CD14-positive monocyte (primary cell): ENCODE results near the gene ZBTB7C. TPM values are rescaled to one million over a fixed set of nuclear protein-coding genes. Genes with fewer than 3 reads are reported as not detected.

Experiments used
- DNase-seq, 3 donors: peaks; one replicate each; pipeline ENCODE4 v3.0.0-alpha.2; 2011 to 2022
- H2AFZ ChIP-seq: 2 replicates; pipeline ENCODE4 v1.6.0; 2012; ENCODE audit warnings: mild to moderate bottlenecking, low read depth, low read length, inconsistent platforms; ENCODE audit not compliant: insufficient read depth, poor library complexity, severe bottlenecking
- H3K27ac ChIP-seq, 2 donors: 1 replicate in 1 of 2; 2 replicates in 1 of 2; pipeline ENCODE4 v1.5.1; 2012 to 2013; ENCODE audit warnings: low read length in 2 of 2, control low read depth in 1 of 2, inconsistent platforms in 1 of 2, low read depth in 1 of 2, mild to moderate bottlenecking in 1 of 2
- H3K27me3 ChIP-seq, 2 donors: one replicate each; pipeline versions ENCODE4 v1.6.0 to v1.6.1; 2011 to 2013; ENCODE audit warnings: low read length in 2 of 2; ENCODE audit not compliant: control insufficient read depth in 2 of 2, insufficient read depth in 2 of 2
- H3K36me3 ChIP-seq, 2 donors: replicated peaks in 1 of 2; 1 replicate in 1 of 2; 2 replicates in 1 of 2; pipeline versions ENCODE4 v1.5.1 to v1.6.1; 2012 to 2013; ENCODE audit warnings: low read length in 2 of 2, control low read depth in 1 of 2, inconsistent platforms in 1 of 2, mild to moderate bottlenecking in 1 of 2; ENCODE audit not compliant: insufficient read depth in 2 of 2, control insufficient read depth in 1 of 2
- H3K4me1 ChIP-seq, 2 donors: 1 replicate in 1 of 2; 2 replicates in 1 of 2; pipeline versions ENCODE4 v1.5.1 to v1.6.1; 2012 to 2013; ENCODE audit warnings: low read length in 2 of 2, control low read depth in 1 of 2, inconsistent platforms in 1 of 2, mild to moderate bottlenecking in 1 of 2, moderate library complexity in 1 of 2; ENCODE audit not compliant: insufficient read depth in 2 of 2, control insufficient read depth in 1 of 2
- H3K4me2 ChIP-seq: replicated peaks from 2 replicates; pipeline ENCODE3; 2012; ENCODE audit warnings: low read length, moderate library complexity, mild to moderate bottlenecking; ENCODE audit not compliant: poor library complexity, severe bottlenecking; ENCODE audit errors: extremely low read depth
- H3K4me3 ChIP-seq, 3 experiments: fragments of 200-600 bp in 1 of 3; sonication (generic) in 1 of 3; replicated peaks in 1 of 3; 1 replicate in 2 of 3; 2 replicates in 1 of 3; pipeline ENCODE4 v1.5.1; 2011 to 2013; ENCODE audit warnings: low read length in 3 of 3, mild to moderate bottlenecking in 3 of 3, control low read depth in 2 of 3, low read depth in 2 of 3, inconsistent platforms in 1 of 3, moderate library complexity in 1 of 3
- H3K79me2 ChIP-seq: 2 replicates; pipeline ENCODE4 v1.6.0; 2012; ENCODE audit warnings: mild to moderate bottlenecking, control low read depth, inconsistent platforms, low read length, moderate library complexity; ENCODE audit not compliant: insufficient read depth
- H3K9ac ChIP-seq: 2 replicates; pipeline ENCODE4 v1.6.0; 2017; ENCODE audit warnings: low read length, mild to moderate bottlenecking; ENCODE audit not compliant: insufficient read depth, poor library complexity, severe bottlenecking
- H3K9me3 ChIP-seq, 2 donors: replicated peaks in 1 of 2; 1 replicate in 1 of 2; 2 replicates in 1 of 2; pipeline versions ENCODE4 v1.5.1 to v1.6.1; 2012 to 2013; ENCODE audit warnings: low read length in 2 of 2, control low read depth in 1 of 2; ENCODE audit not compliant: control insufficient read depth in 1 of 2, insufficient read depth in 1 of 2
- H4K20me1 ChIP-seq: 2 replicates; pipeline ENCODE4 v1.6.0; 2012; ENCODE audit warnings: mild to moderate bottlenecking, low read length, control low read depth, moderate library complexity; ENCODE audit not compliant: insufficient read depth
- H3K27ac Mint-ChIP-seq, 7 donors: one replicate each; pipeline ENCODE4 v1.8.0; 2020; ENCODE audit warnings: mild to moderate bottlenecking in 7 of 7, mixed read lengths in 7 of 7, moderate library complexity in 6 of 7, inconsistent platforms in 2 of 7
- H3K27me3 Mint-ChIP-seq, 3 donors: one replicate each; pipeline ENCODE4 v1.8.0; 2021 to 2022; ENCODE audit warnings: low read depth in 3 of 3, mild to moderate bottlenecking in 3 of 3, mixed read lengths in 3 of 3, moderate library complexity in 3 of 3, inconsistent platforms in 1 of 3
- H3K36me3 Mint-ChIP-seq, 2 donors: one replicate each; pipeline ENCODE4 v1.8.0; 2020; ENCODE audit warnings: mixed read lengths in 2 of 2, inconsistent platforms in 1 of 2, mild to moderate bottlenecking in 1 of 2
- H3K4me1 Mint-ChIP-seq: one replicate; pipeline ENCODE4 v1.8.0; 2020; ENCODE audit warnings: mild to moderate bottlenecking, mixed read lengths
- H3K4me3 Mint-ChIP-seq, 2 donors: one replicate each; pipeline ENCODE4 v1.8.0; 2020; ENCODE audit warnings: mild to moderate bottlenecking in 2 of 2, mixed read lengths in 2 of 2, moderate library complexity in 1 of 2
- H3K9me3 Mint-ChIP-seq, 7 donors: one replicate each; pipeline ENCODE4 v1.8.0; 2020 to 2022; ENCODE audit warnings: mixed read lengths in 7 of 7, mild to moderate bottlenecking in 6 of 7, moderate library complexity in 6 of 7, inconsistent platforms in 2 of 7
- CTCF ChIP-seq: fragments of 200-600 bp; IDR thresholded peaks from one replicate; pipeline ENCODE4 v1.8.0; 2022; ENCODE audit warnings: antibody characterized with exemption, mild to moderate bottlenecking
- WGBS: methylation state at CpG from one replicate; pipeline ENCODE4 v1.1.5; 2013; ENCODE audit warnings: missing lambda C conversion rate; ENCODE audit not compliant: insufficient coverage; 5-methylcytosine and 5-hydroxymethylcytosine counted together
- intact Hi-C, 2 donors: fragments of 100-400 bp; cut with micrococcal nuclease; formaldehyde crosslinking; loops; one replicate each; pipeline versions ENCODE4 v1.15.0 to v1.15.1; 2023
- polyA plus RNA-seq, 3 donors: library from polyadenylated mRNA; depleted of rRNA in 1 of 3; unstranded in 2 of 3; stranded (reverse) in 1 of 3; fragments of 300-500 nt in 2 of 3; fragments of >200 nt in 1 of 3; fragmentation: Illumina TruSeq in 2 of 3; gene quantifications; 1 replicate in 2 of 3; 2 replicates in 1 of 3; pipeline ENCODE4 v1.2.3, GENCODE V29; 2012 to 2021

The ZBTB7C gene
- polyA plus RNA-seq, 3 donors = 0.03 to 0.09 TPM; not detected in 1

DNA sequence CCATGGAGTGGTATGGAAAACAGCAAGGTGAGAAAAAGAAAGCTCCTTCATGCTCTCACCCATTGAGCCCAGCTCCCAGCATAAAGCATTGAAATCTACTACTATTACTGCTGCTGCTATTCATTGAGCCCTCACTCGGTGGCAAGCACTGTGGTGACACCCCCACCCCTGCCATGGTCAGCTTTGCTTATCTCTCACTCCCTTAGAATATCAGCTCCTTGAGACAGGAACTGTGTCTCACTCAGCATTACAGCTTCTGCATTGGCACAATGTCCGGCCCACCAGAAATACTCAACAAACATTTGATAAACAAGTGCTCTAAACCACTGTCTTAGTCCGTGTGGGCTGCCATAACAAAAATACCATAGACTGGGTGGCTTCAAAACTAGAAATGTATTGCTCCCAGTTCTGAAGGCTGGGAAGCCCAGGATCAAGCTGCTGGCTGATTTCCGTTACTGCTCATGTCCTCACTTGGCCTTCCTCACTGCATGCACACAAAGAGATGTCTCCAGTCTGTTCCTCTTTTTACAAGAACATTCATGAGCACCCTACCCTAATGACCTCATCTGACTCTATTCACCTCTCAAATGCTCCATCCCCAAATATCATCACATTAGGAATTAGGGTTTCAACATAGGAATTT, 116.3 kb downstream of the ZBTB7C start:
- Histone ChIP-seq H2AFZ (peak overlapping the region; percentile 46), H3K4me3 (no peak overlapping the region), H3K9ac (no peak overlapping the region), H3K9me3 (no peaks in the 10 kb centered on the region), H3K4me1 (peaks cover 5 to 9% of the 10 kb centered on the region in 2 donors), H3K36me3 (no peaks in the 10 kb centered on the region), H3K79me2 (no peaks in the 10 kb centered on the region), H4K20me1 (no peaks in the 10 kb centered on the region), H3K27me3 (no peaks in the 10 kb centered on the region), H3K27ac (no peak overlapping the region), H3K4me2 (no peak overlapping the region)
- Mint-ChIP-seq H3K4me3 (no peak overlapping the region), H3K4me1 (peaks cover 14% of the 10 kb centered on the region), H3K9me3 (peaks cover 0 to 3% (median 0%) of the 10 kb centered on the region in 7 donors), H3K27ac (peak overlapping the region in 4 of 7 donors; percentile 14 to 53 (median 46)), H3K27me3 (peaks cover 4% of the 10 kb centered on the region in 3 donors), H3K36me3 (no peaks in the 10 kb centered on the region)
- WGBS = 40% methylated on average over 4 of the region's 4 CpGs
- intact Hi-C loops = no loop called here
- no peak for TF ChIP-seq CTCF
- peak in 2 of 3 donors; percentile 30 to 35 for DNase-seq

DNA sequence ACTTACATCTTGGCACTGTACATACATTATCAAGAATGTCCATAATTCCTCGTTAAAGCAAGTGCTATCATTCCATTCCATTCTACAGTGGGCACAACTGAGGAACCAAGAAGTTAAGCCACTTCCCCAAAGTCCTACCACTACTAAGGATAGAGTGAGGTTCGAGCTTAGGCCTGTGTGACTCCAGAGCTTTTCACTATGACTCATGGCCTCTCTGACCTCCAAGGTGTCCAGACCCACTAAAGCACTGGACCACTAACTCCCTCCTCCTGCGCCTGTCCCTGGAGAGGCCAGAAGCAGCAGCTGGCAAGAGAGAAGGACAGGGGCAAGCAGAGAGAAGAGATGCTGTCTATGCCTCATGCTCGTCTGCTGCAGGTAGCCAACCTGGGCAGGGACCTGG, 117.0 kb downstream of the ZBTB7C start:
- Histone ChIP-seq H3K9ac (no peak overlapping the region), H3K4me1 (peaks cover 5 to 9% of the 10 kb centered on the region in 2 donors), H4K20me1 (no peaks in the 10 kb centered on the region), H3K36me3 (no peaks in the 10 kb centered on the region), H3K27ac (no peak overlapping the region), H3K27me3 (no peaks in the 10 kb centered on the region), H3K4me3 (no peak overlapping the region), H3K79me2 (no peaks in the 10 kb centered on the region), H3K9me3 (no peaks in the 10 kb centered on the region), H3K4me2 (no peak overlapping the region), H2AFZ (no peak overlapping the region)
- no peak overlapping the region for H3K4me3 Mint-ChIP-seq
- H3K4me1 Mint-ChIP-seq = peaks cover 14% of the 10 kb centered on the region
- no peak overlapping the region for H3K27ac Mint-ChIP-seq
- intact Hi-C loops = no loop called here
- TF ChIP-seq CTCF = no peak
- H3K36me3 Mint-ChIP-seq = no peaks in the 10 kb centered on the region
- H3K27me3 Mint-ChIP-seq = peaks cover 4% of the 10 kb centered on the region in 3 donors
- peaks cover 0 to 3% (median 0%) of the 10 kb centered on the region in 7 donors for H3K9me3 Mint-ChIP-seq
- DNase-seq = no peak
- no CpG with 5 or more reads among the region's 4 CpGs for WGBS
